NCI-H2196 (cell line): ENCODE data around the gene ERBIN.
A peak's percentile ranks its signal among the peaks of the same experiment; 100 is the strongest.
"Not testable (repeated sequence)": the region's sequence is repeated elsewhere in the genome, so short reads cannot be mapped to it uniquely, and the experiment has no call there.

Source experiments
- DNase-seq: peaks from one replicate; lab custom pipeline; 2025; ENCODE audit not compliant: unreplicated experiment; lab: John Stamatoyannopoulos, UW

The ERBIN gene

GRCh38 chr5:65916636-65917035 lies 9.7 kb upstream of the ERBIN start:
- no peak for DNase-seq

- no peak for DNase-seq
Observed at GRCh38 chr5:65919773-65920172, 6.6 kb upstream of the ERBIN start.

GRCh38 chr5:65923339-65923738 lies 3.0 kb upstream of the ERBIN start:
- no peak for DNase-seq

GRCh38 chr5:65924366-65925043 lies 1.9 kb upstream of the ERBIN start:
- DNase-seq: no peak

GRCh38 chr5:65925044-65925600 lies 1.3 kb upstream of the ERBIN start:
- DNase-seq: peak; percentile 44

- DNase-seq: peak; percentile 74
Observed at GRCh38 chr5:65925601-65926275, 637 bp upstream of the ERBIN start.

- no peak for DNase-seq
Observed at GRCh38 chr5:65926893-65927292, 518 bp downstream of the ERBIN start.

GRCh38 chr5:65927503-65928321 lies 1.3 kb downstream of the ERBIN start:
- no peak for DNase-seq

GRCh38 chr5:65928322-65928752 lies 2.0 kb downstream of the ERBIN start:
- DNase-seq: no peak

GRCh38 chr5:65928860-65929259 lies 2.5 kb downstream of the ERBIN start:
- DNase-seq: no peak

- DNase-seq: no peak
Observed at GRCh38 chr5:65932676-65933075, 6.3 kb downstream of the ERBIN start.

GRCh38 chr5:65933295-65933694 lies 6.9 kb downstream of the ERBIN start:
- no peak for DNase-seq

GRCh38 chr5:65938256-65938655 lies 11.9 kb downstream of the ERBIN start:
- DNase-seq: no peak

GRCh38 chr5:65943771-65944170 lies 17.4 kb downstream of the ERBIN start:
- no peak for DNase-seq

GRCh38 chr5:65946198-65946745 lies 19.9 kb downstream of the ERBIN start:
- no peak for DNase-seq

- no peak for DNase-seq
Observed at GRCh38 chr5:65948115-65948747, 21.9 kb downstream of the ERBIN start.

GRCh38 chr5:65951330-65951729 lies 25.0 kb downstream of the ERBIN start:
- DNase-seq: no peak

GRCh38 chr5:65952259-65952658 lies 25.9 kb downstream of the ERBIN start:
- no peak for DNase-seq

GRCh38 chr5:65954200-65954599 lies 27.8 kb downstream of the ERBIN start:
- DNase-seq: no peak

GRCh38 chr5:65955746-65956145 lies 29.4 kb downstream of the ERBIN start:
- no peak for DNase-seq

GRCh38 chr5:65957703-65958102 lies 31.3 kb downstream of the ERBIN start:
- DNase-seq: not testable (repeated sequence)
